Heart right ventricle (tissue), 16 donors: Measurements from ENCODE around the gene AFG1L. TPM values are rescaled to one million over a fixed set of nuclear protein-coding genes. Genes with fewer than 3 reads are reported as not detected.
"Not testable (repeated sequence)": the region's sequence is repeated elsewhere in the genome, so short reads cannot be mapped to it uniquely, and the experiment has no call there.

Source experiments
- ATAC-seq, 8 donors: fragments of 200-7000 bp; cut with Tn5 transposase; one replicate each; pipeline ENCODE4 v1.9.1; 2020; ENCODE audit warnings: mild to moderate bottlenecking in 8 of 8, moderate library complexity in 8 of 8, moderate number of reproducible peaks in 1 of 8
- DNase-seq, 2 donors: peaks; one replicate each; pipeline ENCODE4 v3.0.0-alpha.2; 2020
- H3K27ac ChIP-seq, 10 donors: fragments of 200-600 bp; sonication (generic) in 2 of 10; one replicate each; pipeline versions ENCODE4 v1.5.0 to v1.8.0; 2020 to 2022; ENCODE audit warnings: mild to moderate bottlenecking in 3 of 10
- H3K27me3 ChIP-seq, 7 donors: fragments of 200-600 bp; one replicate each; pipeline ENCODE4 v1.8.0; 2021 to 2022; ENCODE audit warnings: mild to moderate bottlenecking in 2 of 7
- H3K36me3 ChIP-seq, 9 donors: fragments of 200-600 bp; sonication (generic) in 1 of 9; one replicate each; pipeline versions ENCODE4 v1.5.0 to v1.8.0; 2020 to 2022; ENCODE audit warnings: mild to moderate bottlenecking in 2 of 9
- H3K4me1 ChIP-seq, 9 donors: fragments of 200-600 bp; sonication (generic) in 1 of 9; one replicate each; pipeline versions ENCODE4 v1.5.0 to v1.8.0; 2020 to 2022; ENCODE audit warnings: mild to moderate bottlenecking in 4 of 9
- H3K4me3 ChIP-seq, 10 donors: fragments of 200-600 bp; sonication (generic) in 2 of 10; one replicate each; pipeline versions ENCODE4 v1.5.0 to v1.8.0; 2020 to 2022; ENCODE audit warnings: mild to moderate bottlenecking in 7 of 10, moderate library complexity in 2 of 10
- H3K9me3 ChIP-seq, 11 donors: fragments of 200-600 bp in 10 of 11; sonication (generic) in 2 of 11; one replicate each; pipeline versions ENCODE4 v1.5.0 to v1.8.0; 2013 to 2022; ENCODE audit warnings: mild to moderate bottlenecking in 2 of 11, control low read depth in 1 of 11, moderate library complexity in 1 of 11
- WGBS, 2 donors: extraction: QIAGEN DNeasy Blood & Tissue Kit; methylation state at CpG; one replicate each; pipeline ENCODE4 v1.1.7; 2013; ENCODE audit warnings: inconsistent platforms in 1 of 2; 5-methylcytosine and 5-hydroxymethylcytosine counted together
- intact Hi-C, 10 donors: fragments of 100-400 bp; cut with DNase I; formaldehyde crosslinking; loops; one replicate each; pipeline versions ENCODE4 v1.11.1 to v1.14.2; 2022
- polyA plus RNA-seq, 2 donors: library from polyadenylated mRNA; stranded (reverse); fragments of 200-250 nt; gene quantifications; one replicate each; pipeline ENCODE4 v1.2.3, GENCODE V29; 2013
- total RNA-seq, 10 donors: library from RNA; stranded (reverse); fragmentation: NEBNext Ultra II Directional in 3 of 10; extraction: Animal tissue kit (Norgen Biotek cat#: 25700) in 3 of 10; gene quantifications; one replicate each; pipeline versions ENCODE4 v1.2.1 to v1.2.4, GENCODE V29; 2021 to 2023
- TF ChIP-seq, protein P1 (sequence below), 9 donors: fragments of 200-600 bp; sonication (generic) in 2 of 9; IDR thresholded peaks; one replicate each; pipeline versions ENCODE4 v1.5.0 to v1.8.0; 2021 to 2022; ENCODE audit warnings: antibody characterized with exemption in 9 of 9, mild to moderate bottlenecking in 5 of 9, moderate library complexity in 1 of 9
- donor health status: Arrhythmogenic right ventricular cardiomyopathy.
- donor health status: ischemic (EF 13 %, LVEDD 7.1; RV severe dilation, severe dysfunction).
- donor health status: healthy with polysubstance abuse.
- donor health status: DM: no; HTN: yes; CAD: no.
- donor health status: DM: no; HTN: no; CAD: no.
- donor health status: ischemic (EF 25% LVEDD 6.9; RV normal size, moderate dysfunction).
- donor health status: ischemic (EF 25% LVEDD 5.7; RV mildly dilated, moderate dysfunction).
- donor health status: healthy.
- donor health status: DM: yes; HTN: yes; CAD: no.
- donor health status: Ischemic cardiomyopathy.
- donor health status: ischemic (EF 35%, LVEDD 5.7; RV mildly dilated, moderate dysfunction).
- donor health status: nonischemic (EF 11% LVEDD 7.7; RV severe dilation, severe dysfunction).
- donor health status: DM: yes; HTN: yes; CAD: no.
- donor health status: PGD.
- donor health status: ischemic (EF 29% LVEDD 5.4; RV normal size, mild dysfunction).
- donor health status: nonischemic (EF 23%, LVEDD 6.1; RV moderate dilation, normal function).

The AFG1L gene
- total and polyA plus RNA-seq, 12 donors, result 1.9 to 18.8 (median 12.8) TPM

DNA sequence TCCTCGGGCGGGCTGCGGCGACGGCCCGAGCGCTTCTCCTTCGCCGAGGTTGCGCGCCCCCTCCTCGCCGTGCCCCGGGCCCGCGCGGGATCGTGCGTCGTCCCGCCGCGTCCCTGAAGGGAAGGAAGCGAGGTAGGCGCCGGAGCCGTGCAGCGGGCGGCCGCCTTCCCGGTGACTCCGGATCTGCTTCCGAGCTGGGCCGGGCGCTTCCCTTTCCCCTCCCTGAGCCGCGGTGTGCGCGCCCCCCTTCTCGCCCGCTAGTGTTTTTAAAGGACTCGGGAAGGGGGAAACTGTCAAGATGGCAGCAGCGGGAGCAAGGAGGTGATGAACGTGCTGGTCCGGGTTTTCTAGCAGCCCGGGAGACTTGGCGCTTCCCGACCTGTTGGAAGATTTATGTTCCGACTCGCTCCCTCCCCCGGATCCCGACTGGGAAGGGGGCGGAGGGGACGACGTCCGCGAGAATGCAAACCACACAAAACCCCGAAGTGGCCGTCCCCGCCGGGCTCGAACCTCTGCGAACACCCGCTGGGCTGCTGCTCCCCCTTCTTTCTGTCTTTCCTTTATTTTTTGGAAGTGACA, 265.1 kb downstream of the AFG1L start:
- no peaks in the 10 kb centered on the region for H3K27me3 ChIP-seq
- H3K27ac ChIP-seq, result peak overlapping the region; percentile 96 to 100 (median 99)
- peak overlapping the region; percentile 75 to 97 (median 93) for H3K4me3 ChIP-seq
- intact Hi-C loops, result loop anchor here in 9 of 10 donors (1.0 to 10.0 kb wide), 13 partner anchors 29 to 825 kb away; partner anchors contain the start of genes CD164 (in 1 of the 9) and SESN1 (in 1 of the 9)
- WGBS, 2 donors, result 0 to 1% methylated on average over 46 to 64 of the region's 64 CpGs
- no peaks in the 10 kb centered on the region for H3K36me3 ChIP-seq
- H3K4me1 ChIP-seq, result peaks cover 1 to 57% (median 42%) of the 10 kb centered on the region in 9 donors
- TF ChIP-seq, protein P1, sequence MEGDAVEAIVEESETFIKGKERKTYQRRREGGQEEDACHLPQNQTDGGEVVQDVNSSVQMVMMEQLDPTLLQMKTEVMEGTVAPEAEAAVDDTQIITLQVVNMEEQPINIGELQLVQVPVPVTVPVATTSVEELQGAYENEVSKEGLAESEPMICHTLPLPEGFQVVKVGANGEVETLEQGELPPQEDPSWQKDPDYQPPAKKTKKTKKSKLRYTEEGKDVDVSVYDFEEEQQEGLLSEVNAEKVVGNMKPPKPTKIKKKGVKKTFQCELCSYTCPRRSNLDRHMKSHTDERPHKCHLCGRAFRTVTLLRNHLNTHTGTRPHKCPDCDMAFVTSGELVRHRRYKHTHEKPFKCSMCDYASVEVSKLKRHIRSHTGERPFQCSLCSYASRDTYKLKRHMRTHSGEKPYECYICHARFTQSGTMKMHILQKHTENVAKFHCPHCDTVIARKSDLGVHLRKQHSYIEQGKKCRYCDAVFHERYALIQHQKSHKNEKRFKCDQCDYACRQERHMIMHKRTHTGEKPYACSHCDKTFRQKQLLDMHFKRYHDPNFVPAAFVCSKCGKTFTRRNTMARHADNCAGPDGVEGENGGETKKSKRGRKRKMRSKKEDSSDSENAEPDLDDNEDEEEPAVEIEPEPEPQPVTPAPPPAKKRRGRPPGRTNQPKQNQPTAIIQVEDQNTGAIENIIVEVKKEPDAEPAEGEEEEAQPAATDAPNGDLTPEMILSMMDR (IDR thresholded peaks at IDR 0.05), result no peak
- ATAC-seq (peak in 7 of 8 donors; percentile 0 to 18 (median 6)), DNase-seq (peak in 1 of 2 donors; percentile 70)
- no peaks in the 10 kb centered on the region for H3K9me3 ChIP-seq

DNA sequence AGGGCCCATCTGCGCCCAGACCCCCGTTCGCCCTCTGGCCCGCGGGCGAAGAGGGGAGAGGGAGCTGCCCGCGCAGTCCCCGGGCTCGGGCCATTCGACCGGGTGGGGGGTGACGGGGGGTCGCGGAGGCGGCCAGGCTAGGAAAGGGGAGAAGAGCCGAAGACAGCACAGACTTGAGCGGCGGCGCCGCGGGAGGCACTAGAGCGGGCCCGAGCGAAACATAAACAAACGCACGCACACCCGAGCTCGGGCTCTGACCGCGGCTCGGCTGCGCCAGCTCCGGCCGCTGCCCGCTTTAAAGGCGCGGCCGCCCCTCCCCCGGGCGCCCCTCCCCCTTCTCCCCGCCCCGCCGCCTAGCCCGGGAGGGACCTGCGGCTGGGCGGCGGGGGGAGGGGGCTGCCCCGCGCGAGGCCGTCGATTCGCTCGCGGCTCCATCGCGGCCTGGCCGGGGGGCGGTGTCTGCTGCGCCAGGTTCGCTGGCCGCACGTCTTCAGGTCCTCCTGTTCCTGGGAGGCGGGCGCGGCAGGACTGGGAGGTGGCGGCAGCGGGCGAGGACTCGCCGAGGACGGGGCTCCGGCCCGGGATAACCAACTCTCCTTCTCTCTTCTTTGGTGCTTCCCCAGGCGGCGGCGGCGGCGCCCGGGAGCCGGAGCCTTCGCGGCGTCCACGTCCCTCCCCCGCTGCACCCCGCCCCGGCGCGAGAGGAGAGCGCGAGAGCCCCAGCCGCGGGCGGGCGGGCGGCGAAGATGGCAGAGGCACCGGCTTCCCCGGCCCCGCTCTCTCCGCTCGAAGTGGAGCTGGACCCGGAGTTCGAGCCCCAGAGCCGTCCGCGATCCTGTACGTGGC, 265.8 kb downstream of the AFG1L start, which contains the start of gene FOXO3:
TSS of gene FOXO3 (plus strand) at position 455 of the 846 bp plus-strand sequence. CDS start at position 747, 292 bp downstream.
- Histone ChIP-seq H3K9me3 (no peaks in the 10 kb centered on the region), H3K27me3 (no peaks in the 10 kb centered on the region), H3K4me1 (peaks cover 7 to 57% (median 47%) of the 10 kb centered on the region in 9 donors), H3K27ac (peak within 1 kb of the TSS; percentile 96 to 100 (median 99)), H3K4me3 (peak within 1 kb of the TSS; percentile 75 to 97 (median 93)), H3K36me3 (peaks cover 0 to 6% (median 0%) of the 10 kb centered on the region in 9 donors)
- DNase-seq, result peak; percentile 90 to 93
- TF ChIP-seq, protein P1 (IDR thresholded peaks at IDR 0.05), result peak in 3 of 9 donors; percentile 9 to 22 (median 10)
- ATAC-seq, result peak; percentile 55 to 83 (median 64)
- WGBS, 2 donors, result 0 to 3% methylated on average over 68 to 101 of the region's 110 CpGs
- intact Hi-C loops, result loop anchor here in 7 of 10 donors (5.0 to 10.0 kb wide), 5 partner anchors 54 to 222 kb away; no protein-coding TSS in a partner anchor

DNA sequence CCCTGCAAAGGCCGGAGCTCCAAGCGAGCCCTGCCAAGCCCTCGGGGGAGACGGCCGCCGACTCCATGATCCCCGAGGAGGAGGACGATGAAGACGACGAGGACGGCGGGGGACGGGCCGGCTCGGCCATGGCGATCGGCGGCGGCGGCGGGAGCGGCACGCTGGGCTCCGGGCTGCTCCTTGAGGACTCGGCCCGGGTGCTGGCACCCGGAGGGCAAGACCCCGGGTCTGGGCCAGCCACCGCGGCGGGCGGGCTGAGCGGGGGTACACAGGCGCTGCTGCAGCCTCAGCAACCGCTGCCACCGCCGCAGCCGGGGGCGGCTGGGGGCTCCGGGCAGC, 266.4 kb downstream of the AFG1L start:
- intact Hi-C loops, result loop anchor here in 7 of 10 donors (5.0 to 10.0 kb wide), 5 partner anchors 54 to 221 kb away; no protein-coding TSS in a partner anchor
- WGBS, 2 donors, result 0% methylated on average over 11 to 17 of the region's 40 CpGs
- not testable (repeated sequence) for H3K27me3 ChIP-seq, H3K9me3 ChIP-seq, DNase-seq, H3K36me3 ChIP-seq, ATAC-seq
- Histone ChIP-seq H3K4me1 (peaks cover 8 to 57% (median 48%) of the 10 kb centered on the region in 9 donors), H3K27ac (peak overlapping the region; percentile 96 to 100 (median 99)), H3K4me3 (peak overlapping the region; percentile 75 to 97 (median 93))

DNA sequence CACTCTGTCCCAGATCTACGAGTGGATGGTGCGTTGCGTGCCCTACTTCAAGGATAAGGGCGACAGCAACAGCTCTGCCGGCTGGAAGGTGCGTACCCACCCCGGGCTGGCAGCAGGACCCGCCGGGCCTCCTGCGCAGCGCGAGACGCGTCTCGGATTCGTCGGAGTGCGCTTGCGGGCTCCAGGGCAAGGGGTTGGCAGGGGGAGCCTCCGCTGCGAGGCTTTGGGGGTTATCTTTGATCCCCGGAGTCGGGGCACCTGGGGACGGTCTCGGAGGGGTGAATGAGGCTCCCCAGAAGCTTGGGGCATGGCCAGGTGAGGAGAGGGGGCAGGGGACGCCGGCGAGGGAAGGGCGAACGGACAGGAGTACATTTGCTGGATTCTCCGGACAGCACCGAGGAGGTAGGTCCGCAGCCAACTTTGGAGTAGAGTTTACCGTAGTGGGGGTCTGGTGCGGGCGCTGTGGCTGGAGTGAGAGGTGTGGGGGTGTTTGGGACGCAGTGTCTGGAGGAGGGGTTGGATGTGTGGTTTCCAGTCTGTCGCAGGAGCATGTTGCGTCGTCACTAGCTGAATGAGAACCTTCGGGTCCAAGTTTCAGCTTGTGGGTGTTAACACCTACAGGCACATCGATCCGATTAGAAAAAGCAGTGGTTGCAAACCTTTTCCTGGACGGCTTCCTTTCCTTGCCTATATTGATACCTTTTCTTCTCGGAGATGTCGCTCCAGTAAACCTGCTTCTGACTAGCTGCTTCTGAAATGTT, 267.1 kb downstream of the AFG1L start:
- Histone ChIP-seq H3K27ac (peak overlapping the region; percentile 96 to 100 (median 99)), H3K9me3 (no peaks in the 10 kb centered on the region), H3K4me1 (peaks cover 12 to 57% (median 48%) of the 10 kb centered on the region in 9 donors), H3K27me3 (no peaks in the 10 kb centered on the region), H3K4me3 (peak overlapping the region; percentile 75 to 97 (median 93)), H3K36me3 (peaks cover 0 to 8% (median 0%) of the 10 kb centered on the region in 9 donors)
- ATAC-seq (no peak), DNase-seq (peak; percentile 29 to 48)
- TF ChIP-seq, protein P1 (IDR thresholded peaks at IDR 0.05), result no peak
- WGBS, 2 donors, result 3 to 11% methylated on average over 46 of the region's 46 CpGs
- intact Hi-C loops, result loop anchor here in 8 of 10 donors (2.0 to 10.0 kb wide), 6 partner anchors 53 to 220 kb away; no protein-coding TSS in a partner anchor
